Small intestine (tissue), 7 donors: ENCODE measurements around the gene ZNF79. TPM values are rescaled to one million over a fixed set of nuclear protein-coding genes. Genes with fewer than 3 reads are reported as not detected.

Experiments used
- DNase-seq, 2 donors: peaks; one replicate each; pipeline versions ENCODE4 v3.0.0 to v3.0.0-alpha.2; 2013
- FAIRE-seq: peaks from 2 replicates; lab custom pipeline; 2012; peaks lifted over from hg19 to GRCh38; lab: Jason Lieb, UNC
- H3K27ac ChIP-seq, 3 donors: one replicate each; pipeline ENCODE4 v1.5.1; 2013; ENCODE audit warnings: low read length in 2 of 3, mild to moderate bottlenecking in 2 of 3, control low read depth in 1 of 3, inconsistent platforms in 1 of 3, low read depth in 1 of 3, moderate library complexity in 1 of 3
- H3K27me3 ChIP-seq, 3 donors: one replicate each; pipeline ENCODE4 v1.6.1; 2013; ENCODE audit warnings: low read length in 3 of 3, inconsistent platforms in 1 of 3; ENCODE audit not compliant: control insufficient read depth in 3 of 3, insufficient read depth in 3 of 3
- H3K36me3 ChIP-seq, 3 donors: one replicate each; pipeline ENCODE4 v1.6.1; 2013; ENCODE audit warnings: low read length in 3 of 3, inconsistent platforms in 1 of 3, low read depth in 1 of 3, mild to moderate bottlenecking in 1 of 3, moderate library complexity in 1 of 3; ENCODE audit not compliant: control insufficient read depth in 3 of 3, insufficient read depth in 2 of 3
- H3K4me1 ChIP-seq, 3 donors: one replicate each; pipeline ENCODE4 v1.6.1; 2013; ENCODE audit warnings: low read length in 2 of 3, inconsistent platforms in 1 of 3, low read depth in 1 of 3, mild to moderate bottlenecking in 1 of 3, moderate library complexity in 1 of 3; ENCODE audit not compliant: control insufficient read depth in 3 of 3, insufficient read depth in 2 of 3
- H3K4me3 ChIP-seq, 3 donors: one replicate each; pipeline ENCODE4 v1.5.1; 2013; ENCODE audit warnings: low read length in 3 of 3, control low read depth in 1 of 3, inconsistent platforms in 1 of 3, low read depth in 1 of 3, mild to moderate bottlenecking in 1 of 3, moderate library complexity in 1 of 3
- H3K9me3 ChIP-seq, 2 donors: one replicate each; pipeline ENCODE4 v1.6.1; 2013; ENCODE audit warnings: low read depth in 1 of 2, low read length in 1 of 2; ENCODE audit not compliant: control insufficient read depth in 2 of 2, insufficient read depth in 1 of 2
- WGBS, 3 donors: extraction: QIAGEN DNeasy Blood & Tissue Kit; methylation state at CpG; one replicate each; pipeline ENCODE4 v1.1.7; 2013; 5-methylcytosine and 5-hydroxymethylcytosine counted together
- polyA plus RNA-seq, 4 donors: library from polyadenylated mRNA; stranded (reverse) in 3 of 4; unstranded in 1 of 4; fragments of 200-250 nt in 3 of 4; fragments of 120-200 nt in 1 of 4; gene quantifications; one replicate each; pipeline versions ENCODE4 v1.2.1 to v1.2.3, GENCODE V29; 2013
- donor health status: healthy with polysubstance abuse.
- donor health status: control.
- donor health status: control.
- donor health status: Bipolar disorder and iron deficiency.
- donor health status: healthy.

ZNF79 gene
- polyA plus RNA-seq, 4 donors: 2.4 to 5.8 (median 3.3) TPM

DNA sequence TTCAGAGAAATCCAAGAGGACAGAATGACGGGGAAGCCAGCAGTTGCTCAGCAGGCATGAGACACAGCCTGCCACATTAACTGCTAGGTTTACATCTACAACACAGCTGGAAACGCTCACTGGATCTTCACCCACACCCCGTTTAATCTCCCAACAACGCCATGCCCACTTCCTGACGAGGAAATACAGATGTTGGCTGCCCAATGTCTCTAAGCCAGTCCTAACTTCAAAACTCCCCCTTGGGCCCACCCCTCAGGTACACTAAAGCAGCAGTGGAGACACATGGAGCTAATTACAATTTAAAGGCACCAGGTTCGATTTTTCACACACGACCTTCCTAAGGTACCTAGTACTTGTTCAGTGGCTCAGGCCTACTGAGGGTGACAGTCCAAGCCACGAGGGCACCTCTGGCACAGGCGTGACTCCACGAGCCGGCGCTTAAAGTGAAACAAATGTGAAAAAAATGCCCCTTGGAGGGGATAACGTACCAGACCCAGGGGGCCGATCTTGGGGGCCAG, 26.1 kb downstream of the ZNF79 start:
- WGBS, 3 donors: 0 to 1% (median 1%) methylated on average over 14 of the region's 14 CpGs
- Histone ChIP-seq H3K36me3 (peaks cover 14 to 66% (median 19%) of the 10 kb centered on the region in 3 donors), H3K4me1 (peaks cover 3 to 20% (median 11%) of the 10 kb centered on the region in 3 donors)

DNA sequence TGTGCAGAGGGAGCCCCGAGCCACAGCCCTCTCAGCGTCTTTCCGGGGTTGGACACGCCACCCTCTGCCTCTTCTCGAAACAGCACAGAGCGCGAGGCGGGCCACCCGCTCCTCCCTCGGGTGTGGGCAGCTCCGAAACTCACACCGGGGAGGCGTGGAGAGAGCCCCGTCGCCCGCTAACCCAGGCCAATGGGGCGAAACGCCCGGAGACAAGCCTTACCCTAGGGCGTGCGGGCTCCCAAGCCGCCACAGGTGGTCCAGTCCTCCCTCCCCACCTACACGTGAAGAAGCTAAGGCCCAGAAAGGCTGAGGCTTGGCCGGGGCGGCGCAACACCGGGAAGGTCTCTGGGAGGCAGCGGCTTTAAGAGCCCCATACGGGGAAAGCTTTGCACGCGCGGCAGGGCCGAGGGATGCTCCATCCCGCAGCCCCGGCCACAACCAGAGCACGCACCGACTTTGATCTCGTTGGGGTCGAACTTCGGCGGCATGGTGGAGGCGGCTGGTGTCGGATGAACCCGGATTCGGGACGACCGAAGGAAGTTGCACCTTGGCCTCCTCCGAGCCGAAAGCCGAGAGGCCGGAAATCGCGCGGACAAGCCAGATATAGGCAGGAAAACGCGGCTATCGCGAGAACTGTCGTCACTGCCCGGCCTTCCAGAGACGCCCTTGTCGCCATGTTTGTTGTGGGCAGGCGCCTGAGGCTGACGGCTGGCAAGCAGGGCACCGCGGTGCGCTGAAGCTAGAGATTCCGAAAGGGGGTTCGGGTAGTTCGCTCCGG, 26.8 kb downstream of the ZNF79 start, which contains the start of the genes LRSAM1 and RPL12:
TSS of gene LRSAM1 (plus strand) at position 681 of the 778 bp plus-strand sequence. CDS start 3,018 bp downstream, outside the sequence.
TSS of gene RPL12 (minus strand) at position 577 of the 778 bp plus-strand sequence. CDS start at position 488, 89 bp downstream.
- peak within 1 kb of the TSS; percentile 92 to 97 (median 94) for H3K27ac ChIP-seq
- no peaks in the 10 kb centered on the region for H3K27me3 ChIP-seq
- 0 to 1% (median 1%) methylated on average over 67 to 71 of the region's 71 CpGs for WGBS, 3 donors
- peak within 1 kb of the TSS; percentile 80 to 93 (median 84) for H3K4me3 ChIP-seq
- H3K9me3 ChIP-seq: no peaks in the 10 kb centered on the region
- peaks cover 3 to 20% (median 11%) of the 10 kb centered on the region in 3 donors for H3K4me1 ChIP-seq
- FAIRE-seq: no peak
- H3K36me3 ChIP-seq: peaks cover 11 to 66% (median 17%) of the 10 kb centered on the region in 3 donors
- DNase-seq: peak; percentile 96 to 99

More for the DNA sequence above, 26.1 kb downstream of the ZNF79 start:
- Histone ChIP-seq H3K27me3 (no peaks in the 10 kb centered on the region), H3K27ac (peak overlapping the region; percentile 92 to 97 (median 94)), H3K9me3 (no peaks in the 10 kb centered on the region), H3K4me3 (peak overlapping the region; percentile 55 to 93 (median 80))
- no peak for FAIRE-seq
- peak; percentile 51 to 57 for DNase-seq

DNA sequence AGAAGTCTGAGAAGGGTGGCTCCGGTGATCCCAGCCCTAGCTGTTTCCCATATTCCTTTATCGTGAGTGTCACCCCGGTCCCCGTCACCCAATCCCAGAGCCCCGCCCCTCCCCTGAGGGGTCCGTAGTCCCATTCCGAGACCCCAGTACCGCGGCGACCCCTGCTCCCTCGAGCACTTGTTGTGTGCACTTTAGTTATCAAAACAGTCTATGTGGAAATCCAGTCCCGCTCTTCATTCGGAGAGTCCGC, 27.4 kb downstream of the ZNF79 start:
- FAIRE-seq: no peak
- Histone ChIP-seq H3K27me3 (no peaks in the 10 kb centered on the region), H3K4me1 (peaks cover 3 to 20% (median 11%) of the 10 kb centered on the region in 3 donors), H3K4me3 (peak overlapping the region; percentile 80 to 93 (median 84)), H3K9me3 (no peaks in the 10 kb centered on the region), H3K27ac (peak overlapping the region; percentile 74 to 94 (median 89)), H3K36me3 (peaks cover 6 to 61% (median 12%) of the 10 kb centered on the region in 3 donors)
- DNase-seq: no peak
- 0 to 1% (median 1%) methylated on average over 14 of the region's 14 CpGs for WGBS, 3 donors

DNA sequence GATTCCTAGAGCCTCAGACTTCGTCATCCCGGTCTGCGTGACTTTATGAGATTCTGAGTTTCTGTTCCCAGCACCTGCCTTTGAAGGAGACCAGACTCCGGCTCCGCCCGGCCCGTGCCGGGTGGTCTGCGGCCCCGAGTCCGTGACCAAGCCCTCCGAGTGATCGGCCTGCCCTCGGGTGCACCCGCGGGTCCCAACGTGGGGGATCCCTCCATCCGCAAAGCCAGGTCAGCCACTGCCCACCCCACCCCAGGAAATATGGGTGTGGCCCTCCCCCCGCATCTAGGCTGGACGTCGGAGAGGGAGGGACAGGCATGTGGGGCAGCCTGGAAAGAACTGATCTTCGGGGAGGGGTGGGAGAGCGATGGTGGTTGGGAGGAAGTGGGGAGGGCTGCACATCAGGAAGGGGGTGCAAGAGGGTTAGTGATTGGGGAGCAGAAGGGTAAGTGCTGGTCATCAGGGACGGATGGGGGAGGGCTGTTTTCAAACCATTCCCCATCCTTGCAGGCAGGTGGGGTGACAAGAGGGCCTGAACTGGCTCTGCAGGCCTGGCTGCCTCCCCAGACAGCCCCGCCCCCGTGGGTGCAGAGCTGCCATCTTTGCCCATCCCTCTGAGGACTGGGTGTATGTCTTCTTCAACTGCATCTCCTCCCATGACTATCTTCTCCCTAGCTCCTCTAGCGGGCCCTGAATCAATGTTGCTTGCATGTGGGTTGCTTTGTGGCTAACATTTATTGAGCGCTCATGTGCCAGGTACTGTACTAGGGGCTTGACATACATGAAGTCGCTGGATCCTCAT, 27.9 kb downstream of the ZNF79 start:
- Histone ChIP-seq H3K27me3 (no peaks in the 10 kb centered on the region), H3K4me3 (peak overlapping the region; percentile 80 to 93 (median 84)), H3K36me3 (peaks cover 4 to 60% (median 9%) of the 10 kb centered on the region in 3 donors), H3K9me3 (no peaks in the 10 kb centered on the region), H3K4me1 (peaks cover 3 to 20% (median 11%) of the 10 kb centered on the region in 3 donors), H3K27ac (peak overlapping the region; percentile 74 to 94 (median 89))
- DNase-seq (peak; percentile 59 to 84), FAIRE-seq (no peak)
- WGBS, 3 donors: 8 to 10% (median 9%) methylated on average over 29 of the region's 29 CpGs

DNA sequence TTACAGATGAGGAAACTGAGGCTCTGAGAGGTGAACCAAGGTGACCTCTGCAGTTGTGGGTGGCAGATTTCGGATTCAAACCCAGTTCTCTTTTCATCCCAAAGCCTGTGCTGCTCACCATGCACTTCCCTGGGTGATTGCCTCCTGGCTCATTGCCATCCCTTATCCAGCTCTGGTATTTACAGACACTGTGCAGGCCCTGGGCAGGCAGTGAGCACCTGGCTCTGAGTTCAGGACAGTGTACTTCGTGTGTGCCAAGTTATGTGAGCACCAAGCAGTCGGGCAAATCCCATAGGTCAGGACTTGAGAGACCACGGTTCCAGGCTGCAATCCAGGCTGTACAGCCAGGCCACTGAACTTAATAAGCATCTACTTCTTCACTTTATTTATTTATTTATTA, 28.5 kb downstream of the ZNF79 start:
- Histone ChIP-seq H3K9me3 (no peaks in the 10 kb centered on the region), H3K4me3 (no peak overlapping the region), H3K27ac (peak overlapping the region in 2 of 3 donors; percentile 37 to 94), H3K36me3 (peaks cover 4 to 60% (median 6%) of the 10 kb centered on the region in 3 donors), H3K27me3 (no peaks in the 10 kb centered on the region), H3K4me1 (peaks cover 3 to 20% (median 11%) of the 10 kb centered on the region in 3 donors)
- WGBS, 3 donors: 16 to 42% (median 40%) methylated on average over 4 of the region's 4 CpGs
- peak; percentile 57 to 90 for DNase-seq
- no peak for FAIRE-seq

DNA sequence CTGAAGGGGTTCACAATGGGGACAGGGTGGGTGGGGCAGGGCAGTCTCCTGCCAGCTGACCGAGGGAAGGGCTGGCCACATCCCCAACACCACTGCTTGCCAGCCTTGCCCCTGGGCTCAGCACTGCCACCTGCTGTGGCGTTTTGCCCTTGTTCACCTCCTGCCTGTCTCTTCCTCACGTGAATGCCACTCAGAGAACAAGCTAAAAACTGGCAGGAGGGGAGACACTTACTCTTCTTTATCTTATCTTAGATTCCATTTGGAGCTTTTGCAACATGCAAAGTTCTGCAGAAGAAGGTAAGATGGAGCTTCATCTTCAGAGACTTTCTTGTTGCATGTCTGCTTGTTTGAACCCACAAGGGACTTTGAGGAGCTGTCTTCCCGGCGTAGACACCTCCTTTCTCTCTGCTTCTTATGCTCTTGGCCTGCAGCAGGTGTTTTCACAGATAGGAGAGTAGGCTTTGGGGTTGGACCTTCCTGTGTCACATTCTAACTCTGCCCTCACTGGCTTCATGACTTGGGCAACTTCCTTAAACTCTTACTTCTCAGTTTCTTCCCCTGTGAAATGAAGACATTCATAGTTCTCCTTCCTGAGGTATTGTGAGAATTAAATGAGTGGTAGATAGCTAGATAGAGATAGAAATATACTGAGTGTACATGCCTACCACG, 31.3 kb downstream of the ZNF79 start:
- FAIRE-seq (no peak), DNase-seq (peak in 1 of 2 donors; percentile 37)
- H3K27ac ChIP-seq: no peak overlapping the region
- no peaks in the 10 kb centered on the region for H3K27me3 ChIP-seq
- H3K9me3 ChIP-seq: no peaks in the 10 kb centered on the region
- H3K36me3 ChIP-seq: peaks cover 4 to 52% (median 12%) of the 10 kb centered on the region in 3 donors
- 41 to 49% (median 48%) methylated on average over 6 of the region's 6 CpGs for WGBS, 3 donors
- H3K4me1 ChIP-seq: peaks cover 0 to 13% (median 3%) of the 10 kb centered on the region in 3 donors
- no peak overlapping the region for H3K4me3 ChIP-seq

DNA sequence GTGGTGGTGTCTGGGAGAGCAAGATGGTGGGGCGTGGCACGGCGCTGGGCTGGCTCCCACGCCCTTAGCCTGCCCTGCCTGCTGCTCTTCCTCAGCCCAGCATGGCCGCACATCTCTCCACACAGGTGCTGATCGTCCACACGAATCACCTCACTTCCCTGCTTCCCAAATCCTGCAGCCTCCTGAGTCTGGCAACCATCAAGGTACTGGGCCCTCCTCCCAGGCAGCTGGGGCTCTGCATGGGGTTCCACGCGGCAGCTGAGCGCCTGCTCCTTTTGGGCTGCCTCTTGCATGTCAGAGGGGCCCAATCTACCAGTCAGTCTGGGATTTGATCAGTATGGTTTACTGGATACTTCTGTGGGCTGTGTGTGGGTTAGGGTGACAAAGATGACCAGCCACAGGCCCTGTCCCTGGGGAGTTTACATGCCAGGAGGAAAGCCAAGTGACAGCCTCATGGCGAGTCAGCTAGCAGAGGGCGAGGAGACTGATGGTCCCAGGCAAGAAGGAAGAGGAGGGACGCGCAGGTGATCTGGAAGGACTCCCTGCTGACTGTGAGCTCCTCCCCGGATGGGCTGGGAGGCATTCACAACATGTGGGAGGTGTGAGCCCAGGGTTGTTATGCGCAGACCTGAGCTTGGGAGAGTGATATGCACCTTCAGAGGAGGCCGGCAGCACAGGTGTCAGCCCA, 33.2 kb downstream of the ZNF79 start:
- Histone ChIP-seq H3K36me3 (peaks cover 4 to 64% (median 18%) of the 10 kb centered on the region in 3 donors), H3K9me3 (no peaks in the 10 kb centered on the region), H3K27me3 (no peaks in the 10 kb centered on the region), H3K4me1 (peaks cover 0 to 8% (median under 1%) of the 10 kb centered on the region in 3 donors), H3K27ac (no peak overlapping the region), H3K4me3 (no peak overlapping the region)
- no peak for FAIRE-seq
- WGBS, 3 donors: 87 to 93% (median 92%) methylated on average over 17 of the region's 17 CpGs
- no peak for DNase-seq
